ENCODE results near the gene XAGE3.
"Not testable (repeated sequence)": the region's sequence is repeated elsewhere in the genome, so short reads cannot be mapped to it uniquely, and the experiment has no call there.

Gene XAGE3

GRCh38 chrX:52870046-52870445 is 2.2 kb upstream of the XAGE3 start:
- H3K27me3 Mint-ChIP-seq = no peaks in the 10 kb centered on the region

GRCh38 chrX:52865343-52865998 is 2.4 kb downstream of the XAGE3 start:
- Mint-ChIP-seq H3K27ac (no peak overlapping the region), H3K27me3 (no peaks in the 10 kb centered on the region), H3K4me1 (peaks cover 6% of the 10 kb centered on the region), H3K9me3 (no peaks in the 10 kb centered on the region), H3K4me3 (no peak overlapping the region)
- DNase-seq (no peak), ATAC-seq (no peak)

More at GRCh38 chrX:52870046-52870445, 2.2 kb upstream of the XAGE3 start:
- Mint-ChIP-seq H3K27ac (no peak overlapping the region), H3K4me1 (peaks cover 6% of the 10 kb centered on the region), H3K9me3 (no peaks in the 10 kb centered on the region), H3K4me3 (no peak overlapping the region)
- no peak for ATAC-seq
- no peak for DNase-seq

- not testable (repeated sequence) for ATAC-seq, H3K4me3 Mint-ChIP-seq, DNase-seq, H3K27me3 Mint-ChIP-seq, H3K27ac Mint-ChIP-seq, H3K4me1 Mint-ChIP-seq, H3K9me3 Mint-ChIP-seq
Measured at GRCh38 chrX:52856991-52857525, 10.8 kb downstream of the XAGE3 start.

GRCh38 chrX:52852110-52852860 is 15.6 kb downstream of the XAGE3 start:
- H3K4me1 Mint-ChIP-seq = no peaks in the 10 kb centered on the region
- no peak overlapping the region for H3K27ac Mint-ChIP-seq
- H3K9me3 Mint-ChIP-seq = no peaks in the 10 kb centered on the region
- H3K4me3 Mint-ChIP-seq = no peak overlapping the region
- no peak for ATAC-seq
- peaks cover 13% of the 10 kb centered on the region for H3K27me3 Mint-ChIP-seq
- no peak for DNase-seq

- ATAC-seq, H3K27ac Mint-ChIP-seq, H3K4me3 Mint-ChIP-seq, H3K9me3 Mint-ChIP-seq, H3K4me1 Mint-ChIP-seq, DNase-seq: not testable (repeated sequence)
- H3K27me3 Mint-ChIP-seq = peaks cover 16% of the 10 kb centered on the region
Measured at GRCh38 chrX:52843619-52844018, 24.3 kb downstream of the XAGE3 start.

- no peak overlapping the region for H3K27ac Mint-ChIP-seq
- no peak overlapping the region for H3K4me3 Mint-ChIP-seq
- no peak for ATAC-seq
- H3K27me3 Mint-ChIP-seq = no peaks in the 10 kb centered on the region
- DNase-seq = no peak
- no peaks in the 10 kb centered on the region for H3K4me1 Mint-ChIP-seq
- H3K9me3 Mint-ChIP-seq = no peaks in the 10 kb centered on the region
Measured at GRCh38 chrX:52839137-52839536, 28.7 kb downstream of the XAGE3 start.

GRCh38 chrX:52830551-52830950 is 37.3 kb downstream of the XAGE3 start:
- Mint-ChIP-seq H3K27me3 (no peaks in the 10 kb centered on the region), H3K4me1 (no peaks in the 10 kb centered on the region), H3K27ac (no peak overlapping the region), H3K4me3 (no peak overlapping the region), H3K9me3 (no peaks in the 10 kb centered on the region)
- DNase-seq = no peak
- no peak for ATAC-seq

GRCh38 chrX:52824608-52825007 is 43.3 kb downstream of the XAGE3 start:
- no peaks in the 10 kb centered on the region for H3K9me3 Mint-ChIP-seq
- no peaks in the 10 kb centered on the region for H3K27me3 Mint-ChIP-seq
- no peak overlapping the region for H3K4me3 Mint-ChIP-seq
- ATAC-seq = no peak
- H3K27ac Mint-ChIP-seq = no peak overlapping the region
- DNase-seq = no peak
- H3K4me1 Mint-ChIP-seq = no peaks in the 10 kb centered on the region

GRCh38 chrX:52821079-52821760 is 46.7 kb downstream of the XAGE3 start:
- ATAC-seq (no peak), DNase-seq (no peak)
- no peak overlapping the region for H3K4me3 Mint-ChIP-seq
- no peaks in the 10 kb centered on the region for H3K27me3 Mint-ChIP-seq
- no peaks in the 10 kb centered on the region for H3K4me1 Mint-ChIP-seq
- H3K9me3 Mint-ChIP-seq = no peaks in the 10 kb centered on the region
- no peak overlapping the region for H3K27ac Mint-ChIP-seq

GRCh38 chrX:52819788-52820187 is 48.1 kb downstream of the XAGE3 start:
- no peak for ATAC-seq
- Mint-ChIP-seq H3K4me1 (no peaks in the 10 kb centered on the region), H3K9me3 (no peaks in the 10 kb centered on the region), H3K4me3 (no peak overlapping the region), H3K27me3 (no peaks in the 10 kb centered on the region), H3K27ac (no peak overlapping the region)
- DNase-seq = no peak
